NCI-H82 treated with DMSO at 0.1 percent for 48 hours (cell line): Measurements from ENCODE around the gene EFHD2.
A peak's percentile ranks its signal among the peaks of the same experiment; 100 is the strongest.
"Not testable (repeated sequence)": the region's sequence is repeated elsewhere in the genome, so short reads cannot be mapped to it uniquely, and the experiment has no call there.

ENCODE experiments used
- DNase-seq: peaks from one replicate; lab custom pipeline; 2025; ENCODE audit not compliant: unreplicated experiment; lab: John Stamatoyannopoulos, UW

Gene EFHD2, protein sequence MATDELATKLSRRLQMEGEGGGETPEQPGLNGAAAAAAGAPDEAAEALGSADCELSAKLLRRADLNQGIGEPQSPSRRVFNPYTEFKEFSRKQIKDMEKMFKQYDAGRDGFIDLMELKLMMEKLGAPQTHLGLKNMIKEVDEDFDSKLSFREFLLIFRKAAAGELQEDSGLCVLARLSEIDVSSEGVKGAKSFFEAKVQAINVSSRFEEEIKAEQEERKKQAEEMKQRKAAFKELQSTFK

DNA sequence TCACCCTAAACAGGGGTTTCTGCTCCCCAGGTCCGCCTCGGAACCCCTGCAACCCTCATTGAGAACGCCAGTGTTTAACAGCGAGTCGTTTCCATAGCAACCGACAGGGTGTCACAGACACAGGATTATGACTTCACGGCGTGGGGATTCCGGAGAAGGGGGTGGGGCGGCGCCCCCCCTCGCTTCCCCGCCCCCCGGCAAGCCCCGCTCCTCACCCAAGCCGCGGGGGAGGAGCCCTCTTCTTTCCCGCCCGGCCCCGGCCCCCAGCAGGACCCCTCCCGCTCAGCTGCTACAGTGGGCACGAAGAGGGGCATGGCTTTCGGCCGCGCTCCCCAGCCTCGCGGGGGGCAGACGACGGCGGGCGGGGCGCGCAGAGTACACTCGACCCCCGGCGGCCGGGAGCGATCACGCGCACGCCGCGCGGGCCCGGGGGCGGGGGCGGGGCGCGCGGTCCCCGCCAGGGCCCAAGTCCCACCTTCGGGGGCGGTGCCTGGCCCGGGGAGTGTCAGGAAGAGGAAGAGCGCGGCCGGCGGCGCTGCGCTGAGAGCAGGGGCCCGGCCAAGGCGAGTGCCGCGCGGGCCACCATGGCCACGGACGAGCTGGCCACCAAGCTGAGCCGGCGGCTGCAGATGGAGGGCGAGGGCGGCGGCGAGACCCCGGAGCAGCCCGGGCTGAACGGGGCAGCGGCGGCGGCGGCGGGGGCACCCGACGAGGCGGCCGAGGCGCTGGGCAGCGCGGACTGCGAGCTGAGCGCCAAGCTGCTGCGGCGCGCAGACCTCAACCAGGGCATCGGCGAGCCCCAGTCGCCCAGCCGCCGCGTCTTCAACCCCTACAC lies at the start of gene EFHD2:
EFHD2 (plus strand) TSS at position 501 of the 835 bp plus-strand sequence; CDS start at position 585, 84 bp downstream.
- peak; percentile 68 for DNase-seq

- no peak for DNase-seq
These were observed 49.0 kb upstream of the EFHD2 start for GRCh38 chr1:15360700-15361099.

DNA sequence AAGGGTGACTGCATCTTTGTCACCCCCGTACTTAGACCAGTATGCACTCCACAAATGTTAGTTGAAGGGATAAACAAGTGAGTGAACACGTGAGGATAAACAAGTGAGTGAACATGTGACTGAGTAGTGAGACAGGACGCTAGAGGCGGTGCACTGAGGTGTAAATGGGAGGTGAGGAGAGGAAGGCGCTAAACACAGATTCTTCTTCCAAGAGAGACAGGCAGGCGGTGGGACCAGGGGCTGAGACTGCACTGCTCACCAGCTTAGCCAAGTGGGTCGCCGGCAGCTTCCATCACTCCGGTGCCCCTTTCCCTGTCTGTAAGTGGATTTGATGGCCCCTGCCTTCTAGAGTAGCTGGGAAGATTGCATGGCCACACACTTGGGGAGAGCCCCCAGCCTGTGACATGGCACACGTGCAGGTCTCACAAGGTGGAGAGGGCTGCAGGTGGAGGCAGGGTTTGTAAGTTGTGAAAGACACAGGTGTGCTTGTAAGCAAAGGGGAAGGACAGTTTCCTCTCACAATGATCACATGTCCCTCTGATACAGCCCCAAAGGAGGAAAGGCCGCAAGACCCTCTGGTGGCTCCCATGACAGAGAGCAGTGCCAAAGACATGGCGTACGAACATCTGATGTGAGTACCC lies 47.5 kb upstream of the EFHD2 start:
- no peak for DNase-seq

GRCh38 chr1:15362737-15363128 lies 47.0 kb upstream of the EFHD2 start:
- no peak for DNase-seq

DNA sequence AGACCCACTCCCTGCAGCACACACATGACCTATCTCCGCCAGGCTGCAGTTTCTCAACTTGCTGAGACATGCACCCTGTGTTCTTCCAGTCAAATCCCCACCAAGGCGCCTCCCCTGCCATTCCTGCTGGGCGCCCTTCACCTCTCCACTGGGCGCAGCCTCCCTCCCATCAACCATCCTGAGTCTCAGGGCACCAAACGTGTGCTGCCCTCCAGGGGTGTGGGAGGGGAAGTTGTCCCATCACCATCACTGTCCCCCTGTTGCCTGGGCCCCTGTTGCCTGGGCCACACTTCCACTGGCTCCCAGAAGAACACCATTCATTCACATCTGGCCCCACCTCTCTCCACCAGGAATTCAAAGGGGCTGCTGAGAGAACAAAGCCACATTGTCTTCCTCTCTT lies 44.9 kb upstream of the EFHD2 start:
- no peak for DNase-seq

DNA sequence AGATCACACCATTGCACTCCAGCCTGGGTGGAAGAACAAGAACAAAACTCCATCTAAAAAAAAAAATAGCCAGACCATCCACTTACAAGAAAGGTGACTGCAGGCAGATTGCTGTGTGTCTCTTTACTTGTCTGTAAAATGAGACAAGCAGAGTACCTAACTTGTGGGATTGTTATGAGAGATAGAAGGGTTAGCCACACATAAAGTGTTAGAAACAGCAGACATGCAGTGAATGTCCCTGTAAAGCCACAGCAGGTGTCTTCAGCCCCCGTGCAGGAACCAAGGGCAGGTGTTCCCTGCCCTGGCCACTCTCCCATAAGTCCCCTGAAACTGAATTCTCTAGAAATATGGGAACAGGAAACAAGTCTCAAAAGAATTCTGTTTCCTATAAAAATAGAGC lies 40.8 kb upstream of the EFHD2 start:
- no peak for DNase-seq

DNA sequence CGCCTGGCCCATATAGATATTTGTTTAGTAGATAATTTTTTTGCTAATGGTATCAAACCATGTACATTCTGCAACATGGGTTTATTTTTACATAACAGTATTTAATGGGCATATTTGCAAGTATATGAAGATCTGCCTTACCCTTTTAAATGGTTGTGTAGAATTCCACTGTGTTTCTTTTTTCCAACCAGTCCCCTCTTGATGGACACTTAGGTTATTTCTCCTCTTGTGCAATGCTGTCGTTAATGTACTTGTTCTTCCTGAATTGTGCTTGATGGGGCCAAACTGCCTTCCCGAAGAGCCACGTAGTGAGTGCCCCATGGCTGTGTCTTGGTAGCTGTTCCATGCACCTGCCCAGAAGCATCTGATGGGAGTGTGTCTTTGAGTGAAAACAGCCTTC lies 39.4 kb upstream of the EFHD2 start:
- DNase-seq, result no peak

DNA sequence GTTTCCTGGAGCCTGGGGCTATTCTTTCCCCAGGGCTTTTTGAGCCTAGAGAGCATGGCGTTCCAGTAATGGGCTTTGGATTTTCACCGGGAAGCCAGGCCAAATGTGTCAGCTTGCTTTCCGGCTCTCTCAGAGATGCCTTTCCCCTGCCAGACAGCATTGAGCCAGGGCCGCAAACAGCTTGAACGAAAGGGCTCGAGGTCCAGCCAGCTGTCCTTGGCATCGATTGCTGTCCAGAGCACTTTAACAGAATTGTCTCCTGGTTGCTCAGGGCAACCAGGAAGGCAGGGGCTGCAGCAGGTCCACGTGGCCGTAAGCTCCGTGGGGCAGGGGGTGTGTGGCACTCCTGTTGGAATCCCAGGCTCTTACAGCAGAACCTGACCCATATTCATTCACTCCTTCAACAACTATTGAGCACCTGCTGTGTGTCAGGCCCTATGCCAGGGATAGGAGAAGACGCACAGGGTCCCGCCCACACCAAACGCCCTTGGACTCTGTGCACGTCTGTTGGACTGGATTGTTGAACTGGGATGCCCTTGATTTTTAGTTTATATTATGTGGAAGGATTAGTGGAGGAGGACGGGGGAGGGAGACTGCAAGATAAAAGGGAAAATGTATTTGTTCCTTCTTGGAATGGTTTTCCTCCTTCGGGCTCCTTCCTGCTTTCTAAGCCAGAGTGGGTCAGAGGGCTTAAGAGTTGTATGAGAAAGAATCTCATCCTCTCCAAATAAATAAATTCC lies 38.7 kb upstream of the EFHD2 start:
- DNase-seq, result no peak

DNA sequence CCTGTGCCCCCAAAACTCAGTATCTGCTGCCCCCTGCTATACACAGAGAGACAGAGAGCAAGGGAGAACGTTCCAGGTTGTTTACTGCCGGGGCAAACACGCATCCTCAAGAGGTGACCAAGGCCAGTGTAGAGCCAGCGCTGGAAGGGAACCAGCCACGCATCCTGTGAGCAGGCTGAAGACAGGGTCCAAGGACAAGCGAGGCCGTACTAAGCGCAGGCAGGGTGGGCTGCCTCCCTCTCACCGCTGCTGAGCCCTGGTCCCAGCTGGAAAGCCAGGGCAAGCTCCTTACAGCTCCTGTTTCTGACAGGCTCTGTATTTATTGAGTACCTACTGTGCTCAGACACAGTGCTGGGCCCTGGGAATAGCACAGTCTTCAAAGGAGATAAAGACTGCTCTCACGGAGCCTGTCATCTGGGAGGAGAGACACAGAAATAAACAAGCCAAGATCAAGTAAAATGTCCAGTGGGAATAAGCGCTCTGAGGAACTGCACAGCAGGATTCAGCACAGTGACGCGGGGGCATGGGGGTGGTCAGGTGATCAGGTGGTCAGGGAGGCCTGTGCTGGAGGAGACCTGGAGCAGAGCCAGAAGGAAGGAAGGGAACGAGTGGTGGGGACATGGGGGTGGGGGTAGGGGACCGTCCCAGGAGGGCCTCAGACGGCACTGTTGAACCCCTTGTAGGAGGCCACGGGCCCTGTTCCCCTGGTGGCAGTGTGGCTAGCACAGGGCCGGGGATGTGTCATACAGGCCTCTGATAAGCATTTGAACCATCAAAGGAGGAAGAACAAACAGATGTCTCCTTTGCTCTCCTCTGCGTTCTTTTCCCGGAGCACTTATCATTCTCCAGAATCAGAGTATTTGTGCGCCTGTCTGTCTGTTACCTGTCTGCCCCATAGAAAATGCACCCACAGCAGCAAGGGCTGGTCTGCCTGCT lies 37.8 kb upstream of the EFHD2 start:
- DNase-seq, result no peak

DNA sequence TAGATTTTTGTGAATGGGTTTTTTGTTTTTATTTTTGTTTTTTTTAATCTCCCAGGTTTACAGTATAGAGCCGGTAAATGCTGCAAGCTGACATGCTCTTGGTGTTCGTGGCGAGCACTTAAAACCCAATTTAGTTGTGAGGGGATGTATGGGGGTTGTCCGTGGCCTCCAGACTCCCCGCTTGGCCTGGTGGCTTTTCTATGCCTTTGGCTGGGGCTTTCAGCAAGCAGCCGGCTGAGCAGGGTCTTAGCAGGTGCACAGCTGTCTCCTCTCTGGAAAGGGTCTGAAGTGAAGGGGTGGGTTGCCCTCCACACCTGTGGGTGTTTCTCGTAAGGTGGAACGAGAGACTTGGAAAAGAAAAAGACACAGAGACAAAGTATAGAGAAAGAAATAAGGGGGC lies 31.0 kb upstream of the EFHD2 start:
- no peak for DNase-seq

DNA sequence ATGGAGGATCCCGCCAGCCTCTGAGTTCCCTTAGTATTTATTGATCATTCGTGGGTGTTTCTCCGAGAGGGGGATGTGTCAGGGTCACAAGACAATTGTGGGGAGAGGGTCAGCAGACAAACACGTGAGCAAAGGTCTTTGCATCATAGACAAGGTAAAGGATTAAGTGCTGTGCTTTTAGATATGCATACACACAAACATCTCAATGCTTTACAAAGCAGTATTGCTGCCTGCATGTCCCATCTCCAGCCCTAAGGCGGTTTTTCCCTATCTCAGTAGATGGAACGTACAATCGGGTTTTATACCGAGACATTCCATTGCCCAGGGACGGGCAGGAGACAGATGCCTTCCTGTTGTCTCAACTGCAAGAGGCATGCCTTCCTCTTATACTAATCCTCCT lies 30.5 kb upstream of the EFHD2 start:
- not testable (repeated sequence) for DNase-seq

GRCh38 chr1:15380601-15381508 lies 28.8 kb upstream of the EFHD2 start:
- DNase-seq, result no peak

DNA sequence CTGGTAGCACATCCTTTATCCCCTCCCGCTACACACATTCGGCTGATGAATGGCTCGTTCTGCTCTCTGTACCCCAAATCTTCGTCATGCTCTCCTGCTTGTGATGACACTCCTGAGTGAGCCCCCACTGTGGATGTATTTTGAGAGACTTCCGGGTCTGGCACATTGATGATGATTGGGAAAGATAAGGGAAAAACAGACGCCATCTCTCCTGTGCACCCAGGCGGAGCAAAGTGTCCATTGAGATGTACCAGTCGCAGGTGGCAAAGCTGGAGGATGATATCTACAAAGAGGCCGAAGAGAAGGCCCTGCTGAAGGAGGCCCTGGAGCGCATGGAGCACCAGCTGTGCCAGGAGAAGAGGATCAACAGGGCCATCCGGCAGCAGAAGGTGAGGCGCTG lies 27.9 kb upstream of the EFHD2 start:
- no peak for DNase-seq

GRCh38 chr1:15382601-15383518 lies 26.8 kb upstream of the EFHD2 start:
- no peak for DNase-seq

DNA sequence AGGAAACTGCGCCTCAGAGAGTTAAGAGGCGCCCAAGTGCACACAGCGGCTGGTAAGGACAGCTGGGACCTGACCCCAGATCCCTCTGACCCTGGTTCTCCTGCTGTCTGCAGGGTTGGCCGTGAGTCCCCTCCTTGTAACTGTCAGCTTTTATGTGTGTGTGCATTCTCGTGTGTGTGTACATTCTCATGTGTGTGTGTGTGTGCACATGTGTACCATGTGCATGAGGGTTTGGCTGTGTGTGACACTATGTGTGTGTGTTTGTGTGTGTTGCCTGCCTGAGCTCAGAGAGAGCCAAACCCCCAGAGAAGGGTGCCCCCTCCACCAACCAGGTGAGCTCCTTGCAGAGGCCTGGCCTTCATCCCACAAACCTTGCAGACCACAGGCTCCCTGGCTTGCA lies 25.9 kb upstream of the EFHD2 start:
- no peak for DNase-seq

GRCh38 chr1:15384301-15384901 lies 25.3 kb upstream of the EFHD2 start:
- no peak for DNase-seq

- DNase-seq, result no peak
These were observed 24.3 kb upstream of the EFHD2 start for GRCh38 chr1:15385420-15385819.
